ENCODE data around the gene ASPG.
A peak's percentile ranks its signal among the peaks of the same experiment; 100 is the strongest.

ASPG gene

GRCh38 chr14:104093366-104094055 lies 8.0 kb downstream of the ASPG start:
- no peak for DNase-seq (ENCODE audit: low spot score)

GRCh38 chr14:104094056-104094708 lies 8.7 kb downstream of the ASPG start:
- no peak for DNase-seq (ENCODE audit: low spot score)

- peak; percentile 82 for DNase-seq (ENCODE audit: low spot score)
These were observed 9.4 kb downstream of the ASPG start for GRCh38 chr14:104094709-104095425.

- no peak for DNase-seq (ENCODE audit: low spot score)
These were observed 10.2 kb downstream of the ASPG start for GRCh38 chr14:104095426-104096310.

GRCh38 chr14:104096318-104096717 lies 10.8 kb downstream of the ASPG start:
- DNase-seq (ENCODE audit: low spot score), result no peak

GRCh38 chr14:104096751-104097700 lies 11.5 kb downstream of the ASPG start:
- no peak for DNase-seq (ENCODE audit: low spot score)

- no peak for DNase-seq (ENCODE audit: low spot score)
These were observed 13.0 kb downstream of the ASPG start for GRCh38 chr14:104098272-104099095.

- no peak for DNase-seq (ENCODE audit: low spot score)
These were observed 13.9 kb downstream of the ASPG start for GRCh38 chr14:104099096-104100041.

GRCh38 chr14:104100171-104101085 lies 14.9 kb downstream of the ASPG start:
- DNase-seq (ENCODE audit: low spot score), result no peak

- DNase-seq (ENCODE audit: low spot score), result no peak
These were observed 15.7 kb downstream of the ASPG start for GRCh38 chr14:104101086-104101621.

GRCh38 chr14:104101651-104102281 lies 16.3 kb downstream of the ASPG start:
- DNase-seq (ENCODE audit: low spot score), result no peak

- no peak for DNase-seq (ENCODE audit: low spot score)
These were observed 16.9 kb downstream of the ASPG start for GRCh38 chr14:104102282-104102914.

- no peak for DNase-seq (ENCODE audit: low spot score)
These were observed 17.6 kb downstream of the ASPG start for GRCh38 chr14:104103061-104103445.

GRCh38 chr14:104103446-104104075 lies 18.1 kb downstream of the ASPG start:
- DNase-seq (ENCODE audit: low spot score), result no peak

GRCh38 chr14:104104076-104104901 lies 18.8 kb downstream of the ASPG start:
- DNase-seq (ENCODE audit: low spot score), result no peak

All from hepatic stellate cell (primary cell).